Ovary (tissue), 3 donors: ENCODE results near the gene ADAM12.

Source experiments
- CTCF ChIP-seq, 3 donors: fragments of 450-650 bp in 2 of 3; fragments of 200-600 bp in 1 of 3; IDR thresholded peaks; one replicate each; pipeline versions ENCODE4 v1.5.1 to v1.8.0; 2016 to 2022; ENCODE audit warnings: antibody characterized with exemption in 3 of 3, mild to moderate bottlenecking in 1 of 3
- EP300 ChIP-seq: sonication (generic); formaldehyde crosslinking; IDR thresholded peaks from one replicate; pipeline ENCODE4 v1.6.1; 2017; ENCODE audit warnings: antibody characterized with exemption
- POLR2A ChIP-seq: fragments of 450-650 bp; IDR thresholded peaks from one replicate; pipeline ENCODE4 v1.6.1; 2017; ENCODE audit warnings: antibody characterized with exemption, mild to moderate bottlenecking, moderate library complexity
- donor health status: DM: no; HTN: no; CAD: no.

DNA sequence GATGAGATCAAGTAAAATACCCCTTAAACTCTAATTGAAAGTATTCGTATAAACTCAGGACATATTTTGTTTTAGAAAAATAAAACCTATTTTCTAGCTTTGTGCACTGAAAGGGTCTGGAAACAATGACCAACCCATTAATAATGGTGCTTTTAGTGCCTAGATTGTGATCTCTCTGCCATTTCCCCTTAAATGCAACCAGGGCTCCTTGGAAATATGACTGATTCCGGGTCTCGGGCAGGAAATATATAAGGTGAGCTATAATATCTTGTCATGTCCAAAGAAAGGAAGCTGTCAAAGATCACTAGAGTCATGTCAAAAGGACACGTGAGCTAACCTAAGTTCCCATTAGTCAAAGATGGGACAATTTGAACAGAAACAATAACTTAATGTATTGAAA is 12.4 kb upstream of the ADAM12 start:
- TF ChIP-seq CTCF (IDR thresholded peaks at IDR 0.05) (no peak), POLR2A (no peak), EP300 (no peak)
